Heart right ventricle (tissue), 16 donors: ENCODE measurements around the gene RB1. TPM values are rescaled to one million over a fixed set of nuclear protein-coding genes. Genes with fewer than 3 reads are reported as not detected.
A peak's percentile ranks its signal among the peaks of the same experiment; 100 is the strongest.

ENCODE experiments used
- ATAC-seq, 8 donors: fragments of 200-7000 bp; cut with Tn5 transposase; one replicate each; pipeline ENCODE4 v1.9.1; 2020; ENCODE audit warnings: mild to moderate bottlenecking in 8 of 8, moderate library complexity in 8 of 8, moderate number of reproducible peaks in 1 of 8
- DNase-seq, 2 donors: peaks; one replicate each; pipeline ENCODE4 v3.0.0-alpha.2; 2020
- H3K27ac ChIP-seq, 10 donors: fragments of 200-600 bp; sonication (generic) in 2 of 10; one replicate each; pipeline versions ENCODE4 v1.5.0 to v1.8.0; 2020 to 2022; ENCODE audit warnings: mild to moderate bottlenecking in 3 of 10
- H3K27me3 ChIP-seq, 7 donors: fragments of 200-600 bp; one replicate each; pipeline ENCODE4 v1.8.0; 2021 to 2022; ENCODE audit warnings: mild to moderate bottlenecking in 2 of 7
- H3K36me3 ChIP-seq, 9 donors: fragments of 200-600 bp; sonication (generic) in 1 of 9; one replicate each; pipeline versions ENCODE4 v1.5.0 to v1.8.0; 2020 to 2022; ENCODE audit warnings: mild to moderate bottlenecking in 2 of 9
- H3K4me1 ChIP-seq, 9 donors: fragments of 200-600 bp; sonication (generic) in 1 of 9; one replicate each; pipeline versions ENCODE4 v1.5.0 to v1.8.0; 2020 to 2022; ENCODE audit warnings: mild to moderate bottlenecking in 4 of 9
- H3K4me3 ChIP-seq, 10 donors: fragments of 200-600 bp; sonication (generic) in 2 of 10; one replicate each; pipeline versions ENCODE4 v1.5.0 to v1.8.0; 2020 to 2022; ENCODE audit warnings: mild to moderate bottlenecking in 7 of 10, moderate library complexity in 2 of 10
- H3K9me3 ChIP-seq, 11 donors: fragments of 200-600 bp in 10 of 11; sonication (generic) in 2 of 11; one replicate each; pipeline versions ENCODE4 v1.5.0 to v1.8.0; 2013 to 2022; ENCODE audit warnings: mild to moderate bottlenecking in 2 of 11, control low read depth in 1 of 11, moderate library complexity in 1 of 11
- WGBS, 2 donors: extraction: QIAGEN DNeasy Blood & Tissue Kit; methylation state at CpG; one replicate each; pipeline ENCODE4 v1.1.7; 2013; ENCODE audit warnings: inconsistent platforms in 1 of 2; 5-methylcytosine and 5-hydroxymethylcytosine counted together
- intact Hi-C, 10 donors: fragments of 100-400 bp; cut with DNase I; formaldehyde crosslinking; loops; one replicate each; pipeline versions ENCODE4 v1.11.1 to v1.14.2; 2022
- polyA plus RNA-seq, 2 donors: library from polyadenylated mRNA; stranded (reverse); fragments of 200-250 nt; gene quantifications; one replicate each; pipeline ENCODE4 v1.2.3, GENCODE V29; 2013
- total RNA-seq, 10 donors: library from RNA; stranded (reverse); fragmentation: NEBNext Ultra II Directional in 3 of 10; extraction: Animal tissue kit (Norgen Biotek cat#: 25700) in 3 of 10; gene quantifications; one replicate each; pipeline versions ENCODE4 v1.2.1 to v1.2.4, GENCODE V29; 2021 to 2023
- TF ChIP-seq, protein P1 (sequence below), 9 donors: fragments of 200-600 bp; sonication (generic) in 2 of 9; IDR thresholded peaks; one replicate each; pipeline versions ENCODE4 v1.5.0 to v1.8.0; 2021 to 2022; ENCODE audit warnings: antibody characterized with exemption in 9 of 9, mild to moderate bottlenecking in 5 of 9, moderate library complexity in 1 of 9
- donor health status: Arrhythmogenic right ventricular cardiomyopathy.
- donor health status: ischemic (EF 13 %, LVEDD 7.1; RV severe dilation, severe dysfunction).
- donor health status: healthy with polysubstance abuse.
- donor health status: DM: no; HTN: yes; CAD: no.
- donor health status: DM: no; HTN: no; CAD: no.
- donor health status: ischemic (EF 25% LVEDD 6.9; RV normal size, moderate dysfunction).
- donor health status: ischemic (EF 25% LVEDD 5.7; RV mildly dilated, moderate dysfunction).
- donor health status: healthy.
- donor health status: DM: yes; HTN: yes; CAD: no.
- donor health status: Ischemic cardiomyopathy.
- donor health status: ischemic (EF 35%, LVEDD 5.7; RV mildly dilated, moderate dysfunction).
- donor health status: nonischemic (EF 11% LVEDD 7.7; RV severe dilation, severe dysfunction).
- donor health status: DM: yes; HTN: yes; CAD: no.
- donor health status: PGD.
- donor health status: ischemic (EF 29% LVEDD 5.4; RV normal size, mild dysfunction).
- donor health status: nonischemic (EF 23%, LVEDD 6.1; RV moderate dilation, normal function).

The RB1 gene
- total and polyA plus RNA-seq, 12 donors = 12.1 to 42.0 (median 25.9) TPM

DNA sequence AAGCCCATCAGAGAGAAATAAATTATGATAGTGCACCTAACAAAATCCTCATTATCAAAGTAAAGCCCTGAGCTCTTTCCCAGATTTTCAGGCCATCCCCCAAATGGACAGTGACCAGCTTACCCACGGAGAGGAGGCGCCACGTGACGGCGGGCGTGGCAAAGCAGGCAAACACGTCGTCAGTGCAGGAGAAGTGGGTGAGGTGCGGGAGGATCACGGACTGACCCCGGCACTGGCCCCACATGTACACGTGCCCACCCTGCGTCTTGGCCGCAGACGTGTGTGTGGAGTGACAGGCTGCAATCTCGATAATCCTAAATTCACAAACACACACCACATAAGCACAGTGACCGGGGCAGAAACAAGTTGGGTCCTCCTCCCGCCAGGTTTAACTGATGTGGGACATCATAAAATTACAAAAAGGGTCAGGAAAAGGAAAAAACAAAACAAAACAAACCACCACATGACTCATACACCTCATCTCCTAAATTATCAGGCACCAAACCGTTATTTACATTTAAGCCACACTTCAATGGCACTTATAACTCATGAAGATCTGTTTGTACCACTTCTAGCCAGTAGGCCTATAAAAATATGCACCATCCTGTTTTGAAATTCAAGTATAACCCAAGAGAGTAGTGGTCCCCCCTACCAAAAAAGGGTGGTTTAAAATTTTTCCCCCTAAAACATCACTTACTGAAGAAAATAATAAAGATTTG, 199.2 kb downstream of the RB1 start:
- TF ChIP-seq, protein P1, sequence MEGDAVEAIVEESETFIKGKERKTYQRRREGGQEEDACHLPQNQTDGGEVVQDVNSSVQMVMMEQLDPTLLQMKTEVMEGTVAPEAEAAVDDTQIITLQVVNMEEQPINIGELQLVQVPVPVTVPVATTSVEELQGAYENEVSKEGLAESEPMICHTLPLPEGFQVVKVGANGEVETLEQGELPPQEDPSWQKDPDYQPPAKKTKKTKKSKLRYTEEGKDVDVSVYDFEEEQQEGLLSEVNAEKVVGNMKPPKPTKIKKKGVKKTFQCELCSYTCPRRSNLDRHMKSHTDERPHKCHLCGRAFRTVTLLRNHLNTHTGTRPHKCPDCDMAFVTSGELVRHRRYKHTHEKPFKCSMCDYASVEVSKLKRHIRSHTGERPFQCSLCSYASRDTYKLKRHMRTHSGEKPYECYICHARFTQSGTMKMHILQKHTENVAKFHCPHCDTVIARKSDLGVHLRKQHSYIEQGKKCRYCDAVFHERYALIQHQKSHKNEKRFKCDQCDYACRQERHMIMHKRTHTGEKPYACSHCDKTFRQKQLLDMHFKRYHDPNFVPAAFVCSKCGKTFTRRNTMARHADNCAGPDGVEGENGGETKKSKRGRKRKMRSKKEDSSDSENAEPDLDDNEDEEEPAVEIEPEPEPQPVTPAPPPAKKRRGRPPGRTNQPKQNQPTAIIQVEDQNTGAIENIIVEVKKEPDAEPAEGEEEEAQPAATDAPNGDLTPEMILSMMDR (IDR thresholded peaks at IDR 0.05) = no peak

DNA sequence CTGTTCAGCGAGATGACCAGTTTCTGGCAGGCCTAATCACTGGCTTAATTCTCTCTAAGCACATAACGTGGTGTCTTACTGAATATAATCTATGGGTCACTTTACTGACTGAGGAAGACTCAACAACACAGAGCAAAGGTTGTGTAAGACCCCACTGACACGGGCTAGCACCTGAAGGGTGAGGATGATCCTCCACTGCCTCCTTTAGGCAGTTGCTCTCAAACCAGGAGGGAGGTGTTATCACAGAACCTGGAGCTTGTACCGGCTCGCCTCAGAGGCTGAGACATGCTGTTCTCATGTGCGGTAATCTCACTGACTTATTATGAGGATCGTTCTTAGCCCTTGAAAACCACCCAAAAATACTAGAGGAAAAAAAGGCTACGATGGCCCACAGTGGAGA, 201.1 kb downstream of the RB1 start:
- WGBS, 2 donors = 87 to 89% methylated on average over 8 of the region's 8 CpGs
- no peak for ATAC-seq
- Histone ChIP-seq H3K27me3 (no peaks in the 10 kb centered on the region), H3K36me3 (peaks cover 0 to 30% (median 6%) of the 10 kb centered on the region in 9 donors), H3K4me1 (peaks cover 0 to 75% (median 23%) of the 10 kb centered on the region in 9 donors), H3K9me3 (no peaks in the 10 kb centered on the region), H3K27ac (peak overlapping the region in 9 of 10 donors; percentile 66 to 92 (median 76)), H3K4me3 (no peak overlapping the region)
- TF ChIP-seq, protein P1 (IDR thresholded peaks at IDR 0.05) = no peak
- no peak for DNase-seq
- intact Hi-C loops = loop anchor here in 5 of 10 donors (5.0 to 10.0 kb wide), 6 partner anchors 60 to 380 kb away; no protein-coding TSS in a partner anchor

More for the DNA sequence above, 199.2 kb downstream of the RB1 start:
- intact Hi-C loops = loop anchor here in 4 of 10 donors (10.0 kb wide), 5 partner anchors 58 to 378 kb away; no protein-coding TSS in a partner anchor
- 92 to 94% methylated on average over 19 of the region's 19 CpGs for WGBS, 2 donors
- H3K9me3 ChIP-seq = no peaks in the 10 kb centered on the region
- no peak overlapping the region for H3K4me3 ChIP-seq
- H3K27me3 ChIP-seq = no peaks in the 10 kb centered on the region
- H3K27ac ChIP-seq = peak overlapping the region in 1 of 10 donors; percentile 81
- no peak for DNase-seq
- ATAC-seq = no peak
- peaks cover 0 to 43% (median 6%) of the 10 kb centered on the region in 9 donors for H3K36me3 ChIP-seq
- peaks cover 0 to 67% (median 22%) of the 10 kb centered on the region in 9 donors for H3K4me1 ChIP-seq

DNA sequence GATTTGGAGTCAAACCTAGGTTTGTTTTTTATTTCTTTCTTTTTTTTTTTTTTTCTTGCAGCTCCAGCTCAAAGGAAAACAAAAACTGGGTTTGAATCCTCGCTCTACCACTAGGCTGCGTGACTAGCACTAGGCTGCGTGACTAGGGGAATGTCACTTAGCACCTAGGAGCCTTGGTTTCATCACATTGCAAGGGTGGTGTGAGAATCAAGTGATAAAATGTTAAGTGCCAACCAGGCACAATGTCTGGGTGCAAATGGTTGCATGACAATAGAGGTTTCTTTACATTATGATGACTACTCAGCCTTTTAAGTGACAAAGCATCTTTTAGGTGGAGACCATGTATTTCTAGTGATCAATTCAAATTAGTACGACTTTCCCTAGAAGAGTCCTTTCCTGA, 201.5 kb downstream of the RB1 start:
- no peaks in the 10 kb centered on the region for H3K27me3 ChIP-seq
- WGBS, 2 donors = 84 to 85% methylated on average over 4 of the region's 4 CpGs
- no peak overlapping the region for H3K4me3 ChIP-seq
- peaks cover 0 to 76% (median 27%) of the 10 kb centered on the region in 9 donors for H3K4me1 ChIP-seq
- H3K27ac ChIP-seq = peak overlapping the region in 9 of 10 donors; percentile 66 to 92 (median 76)
- intact Hi-C loops = loop anchor here in 5 of 10 donors (5.0 to 10.0 kb wide), 6 partner anchors 60 to 380 kb away; no protein-coding TSS in a partner anchor
- peaks cover 0 to 26% (median 6%) of the 10 kb centered on the region in 9 donors for H3K36me3 ChIP-seq
- TF ChIP-seq, protein P1 (IDR thresholded peaks at IDR 0.05) = no peak
- H3K9me3 ChIP-seq = no peaks in the 10 kb centered on the region
- no peak for ATAC-seq
- no peak for DNase-seq

DNA sequence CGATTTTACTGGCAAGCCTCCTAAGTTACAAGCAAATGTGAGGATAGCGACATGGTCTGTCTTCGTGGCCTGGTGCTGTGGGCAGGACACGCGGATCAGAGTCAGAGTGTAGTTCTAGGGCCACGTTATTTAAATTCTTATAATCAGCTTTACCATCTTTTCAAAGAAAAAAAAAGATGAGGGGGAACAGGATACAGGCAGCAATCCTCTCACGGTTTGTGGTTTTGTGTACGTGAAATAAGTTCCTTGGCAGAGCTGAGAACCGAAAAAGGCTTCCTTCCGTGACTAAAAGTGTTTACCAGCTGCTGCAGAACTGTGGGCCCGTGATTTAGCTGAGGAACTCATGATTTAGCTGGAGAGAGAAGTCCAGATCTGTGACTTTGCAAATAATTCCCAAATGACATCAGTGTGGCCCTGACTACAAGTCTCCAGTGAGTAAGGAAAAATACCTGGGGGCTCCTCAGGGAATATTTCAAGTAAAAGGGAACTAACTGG, 202.1 kb downstream of the RB1 start:
- no peaks in the 10 kb centered on the region for H3K9me3 ChIP-seq
- H3K27me3 ChIP-seq = no peaks in the 10 kb centered on the region
- H3K4me1 ChIP-seq = peaks cover 0 to 77% (median 34%) of the 10 kb centered on the region in 9 donors
- peaks cover 0 to 26% (median 4%) of the 10 kb centered on the region in 9 donors for H3K36me3 ChIP-seq
- DNase-seq (peak in 1 of 2 donors; percentile 68), ATAC-seq (peak; percentile 57 to 89 (median 84))
- intact Hi-C loops = loop anchor here in 5 of 10 donors (5.0 to 10.0 kb wide), 6 partner anchors 61 to 381 kb away; no protein-coding TSS in a partner anchor
- peak overlapping the region in 5 of 10 donors; percentile 6 to 29 (median 20) for H3K4me3 ChIP-seq
- TF ChIP-seq, protein P1 (IDR thresholded peaks at IDR 0.05) = no peak
- peak overlapping the region; percentile 47 to 92 (median 75) for H3K27ac ChIP-seq
- WGBS, 2 donors = 56 to 64% methylated on average over 11 of the region's 11 CpGs
